NCI-H187 treated with DMSO at 0.1 percent for 48 hours (cell line): ENCODE data around the gene GPHB5.
"Not testable (repeated sequence)": the region's sequence is repeated elsewhere in the genome, so short reads cannot be mapped to it uniquely, and the experiment has no call there.

Experiments used
- DNase-seq: peaks from one replicate; lab custom pipeline; 2025; lab: John Stamatoyannopoulos, UW

The GPHB5 gene, protein sequence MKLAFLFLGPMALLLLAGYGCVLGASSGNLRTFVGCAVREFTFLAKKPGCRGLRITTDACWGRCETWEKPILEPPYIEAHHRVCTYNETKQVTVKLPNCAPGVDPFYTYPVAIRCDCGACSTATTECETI

GRCh38 chr14:63318835-63319234, at the start of gene GPHB5:
TSS of gene GPHB5 (minus strand) at chr14:63318935. CDS start at chr14:63317849, 1,086 bp downstream.
- no peak for DNase-seq

DNA sequence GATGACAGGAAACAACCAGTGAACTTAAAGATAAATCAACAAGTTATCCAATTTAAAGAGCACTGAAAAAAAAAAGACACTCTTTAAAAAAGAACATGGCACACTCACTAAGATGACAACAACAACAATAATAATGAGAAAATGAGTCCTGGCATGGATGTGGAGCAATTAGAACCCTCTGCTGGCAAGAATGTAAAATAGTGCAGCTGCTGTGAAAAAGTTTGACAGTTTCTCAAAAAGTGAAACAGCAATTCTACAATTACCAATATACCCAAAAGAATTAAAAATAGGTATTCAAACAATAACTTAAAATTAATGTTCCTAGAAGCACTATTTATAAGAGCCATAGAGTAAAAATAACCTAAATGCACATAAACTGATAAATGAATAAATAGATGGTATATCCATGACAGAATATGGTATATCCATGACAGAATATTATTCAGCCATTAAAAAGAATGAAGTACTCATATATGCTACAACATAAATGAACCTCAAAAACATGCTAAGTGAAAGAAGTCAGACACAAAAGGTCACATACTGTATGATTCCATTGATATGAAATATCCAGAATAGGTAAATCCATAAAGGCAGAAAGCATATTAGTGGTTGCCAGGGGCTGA, 49.1 kb upstream of the GPHB5 start:
- no peak for DNase-seq

- DNase-seq: no peak
Measured at GRCh38 chr14:63362389-63362819, 43.7 kb upstream of the GPHB5 start.

- no peak for DNase-seq
Measured at GRCh38 chr14:63361790-63362189, 43.1 kb upstream of the GPHB5 start.

GRCh38 chr14:63357841-63358240, 39.1 kb upstream of the GPHB5 start:
- DNase-seq: no peak

- DNase-seq: peak; percentile 64
Measured at GRCh38 chr14:63345826-63346225, 27.1 kb upstream of the GPHB5 start.

GRCh38 chr14:63344336-63344735, 25.6 kb upstream of the GPHB5 start:
- no peak for DNase-seq

GRCh38 chr14:63343878-63344277, 25.1 kb upstream of the GPHB5 start:
- DNase-seq: no peak

- DNase-seq: peak; percentile 20
Measured at GRCh38 chr14:63342371-63342770, 23.6 kb upstream of the GPHB5 start.

DNA sequence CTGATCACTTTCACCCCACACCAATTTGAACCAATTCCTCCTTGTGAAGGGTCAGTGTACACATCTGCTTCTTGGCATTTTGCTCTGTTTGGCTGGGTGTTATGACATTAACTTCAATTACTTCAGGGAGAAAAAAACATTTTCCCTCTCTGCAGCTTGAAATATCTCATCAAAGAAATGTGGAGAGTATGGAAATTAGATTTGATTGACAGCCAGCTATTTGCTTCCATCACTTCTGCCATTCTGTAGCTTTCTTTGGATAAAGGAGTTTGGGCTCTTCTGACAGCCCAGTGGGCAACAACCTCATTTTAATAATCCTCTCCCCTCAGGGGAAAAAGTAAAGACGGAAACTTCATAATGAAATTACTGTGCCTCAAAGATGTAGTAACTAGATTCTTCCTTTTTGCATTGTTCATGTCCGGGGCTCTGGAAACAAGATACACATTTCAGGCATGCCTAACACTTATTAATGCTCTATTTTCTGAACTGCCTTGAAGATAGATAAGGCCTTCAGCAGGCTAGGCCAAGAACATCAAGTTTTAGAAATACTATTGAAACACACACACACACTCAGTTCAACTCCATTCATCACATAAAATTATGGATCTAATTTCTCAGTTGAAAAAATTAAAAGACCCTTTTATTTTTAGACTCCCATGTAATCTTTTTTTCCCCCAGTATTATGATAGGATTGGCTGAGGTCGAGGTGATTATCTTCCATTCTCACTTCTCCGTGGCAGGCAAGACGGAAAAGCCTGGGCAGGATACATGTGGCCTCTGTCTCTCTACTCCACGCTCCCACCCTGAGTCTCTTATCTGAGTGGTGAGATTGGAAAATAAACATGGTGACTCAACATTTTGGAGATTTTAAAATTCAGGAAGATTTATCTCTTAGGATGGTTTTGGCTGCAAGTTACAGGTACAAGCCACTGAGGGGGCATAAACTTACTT, 10.3 kb upstream of the GPHB5 start:
- no peak for DNase-seq

GRCh38 chr14:63326840-63327239, 8.1 kb upstream of the GPHB5 start:
- DNase-seq: no peak

DNA sequence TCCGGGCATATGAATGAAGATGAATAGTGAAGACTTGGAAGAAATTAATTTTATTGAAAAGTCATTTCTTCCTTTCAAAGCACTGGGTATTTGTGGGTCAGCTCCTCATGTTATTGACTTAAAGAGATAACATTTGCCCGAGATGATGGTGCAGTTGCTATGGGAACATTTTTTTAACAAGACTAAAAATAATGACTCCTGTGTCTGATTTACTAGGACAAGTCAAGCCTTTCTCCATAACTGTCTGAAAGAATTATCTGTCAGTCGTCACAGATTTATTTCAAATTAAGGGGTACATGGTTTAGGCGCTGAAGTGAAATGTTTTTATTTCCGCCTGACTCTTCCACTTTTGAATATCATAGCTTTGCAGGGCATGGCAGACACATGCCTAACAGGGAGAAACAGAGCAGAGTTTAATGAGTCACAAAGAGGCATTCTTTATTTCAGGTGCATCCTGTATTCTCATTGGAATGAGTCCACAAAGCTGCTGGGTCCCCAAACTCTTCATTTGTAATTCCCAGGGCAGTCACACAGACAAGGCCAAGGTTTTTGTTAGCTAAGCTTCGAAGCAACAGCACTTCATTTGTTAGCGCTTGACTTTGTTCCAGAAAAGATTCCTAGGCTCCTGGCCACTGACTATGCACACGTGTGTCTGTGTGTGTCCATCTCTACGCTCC, 4.3 kb upstream of the GPHB5 start:
- DNase-seq: no peak

DNA sequence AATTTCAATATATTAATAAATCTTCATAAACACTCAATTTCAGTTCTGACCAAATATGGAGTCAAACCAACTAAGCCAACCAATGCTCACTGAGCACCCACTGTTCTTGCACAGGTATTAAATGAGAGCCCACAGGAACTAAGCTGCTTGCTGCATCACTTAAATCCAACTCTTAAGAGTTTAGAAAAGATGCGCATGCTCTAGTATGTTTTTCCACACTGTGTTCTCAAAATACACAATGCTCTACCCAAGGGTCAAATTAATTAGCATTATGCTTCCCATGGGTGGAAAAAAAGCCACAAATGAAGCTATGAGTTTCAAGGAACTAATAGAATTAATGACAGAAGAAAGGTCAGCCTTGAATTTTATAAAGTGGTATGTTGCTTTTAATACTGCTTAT, 3.7 kb upstream of the GPHB5 start:
- DNase-seq: no peak

DNA sequence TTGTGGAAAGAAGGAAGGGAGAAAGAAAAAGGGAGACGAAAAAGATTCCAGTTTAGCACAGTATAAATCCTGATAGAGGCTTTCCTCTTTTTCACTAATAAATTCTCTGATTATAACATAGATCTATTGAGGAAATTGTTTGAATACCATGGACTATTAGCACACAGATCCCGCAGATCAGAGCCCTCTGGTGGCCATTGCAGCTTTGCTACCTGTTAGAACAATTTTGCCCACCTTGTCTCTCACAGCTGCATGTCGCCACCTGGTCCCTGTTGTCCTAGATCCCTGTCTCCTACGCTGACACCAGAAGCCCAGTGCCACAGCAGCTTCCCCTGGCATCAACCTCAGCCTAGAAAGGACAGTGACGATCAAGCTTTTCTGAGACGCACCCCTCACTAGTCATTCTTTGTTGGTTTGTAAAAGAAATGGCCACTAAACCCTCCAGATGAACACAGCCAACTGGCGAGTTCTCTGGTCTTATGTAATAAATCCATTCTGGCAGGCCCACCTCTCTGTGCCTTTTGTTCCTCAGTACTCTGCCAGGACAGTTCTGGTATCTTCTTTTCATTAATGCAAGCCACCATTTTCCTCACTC, 9.9 kb downstream of the GPHB5 start:
- no peak for DNase-seq

DNA sequence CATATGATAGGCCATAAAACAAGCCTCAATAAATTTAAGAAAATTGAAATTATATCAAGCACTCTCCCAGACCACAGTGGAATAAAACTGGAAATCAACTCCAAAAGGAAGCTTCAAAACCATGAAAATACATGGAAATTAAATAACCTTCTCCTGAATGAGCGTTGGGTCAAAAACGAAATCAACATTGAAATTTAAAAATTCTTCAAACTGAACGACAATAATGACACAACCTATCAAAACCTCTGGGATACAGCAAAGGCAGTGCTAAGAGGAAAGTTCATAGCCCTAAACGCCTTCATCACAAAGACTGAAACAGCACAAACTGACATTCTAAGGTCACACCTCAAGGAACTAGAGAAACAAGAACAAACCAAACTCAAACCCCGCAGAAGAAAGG, 14.3 kb downstream of the GPHB5 start:
- not testable (repeated sequence) for DNase-seq

- DNase-seq: no peak
Measured at GRCh38 chr14:63301891-63302534, 16.7 kb downstream of the GPHB5 start.

- no peak for DNase-seq
Measured at GRCh38 chr14:63300854-63301253, 17.9 kb downstream of the GPHB5 start.

DNA sequence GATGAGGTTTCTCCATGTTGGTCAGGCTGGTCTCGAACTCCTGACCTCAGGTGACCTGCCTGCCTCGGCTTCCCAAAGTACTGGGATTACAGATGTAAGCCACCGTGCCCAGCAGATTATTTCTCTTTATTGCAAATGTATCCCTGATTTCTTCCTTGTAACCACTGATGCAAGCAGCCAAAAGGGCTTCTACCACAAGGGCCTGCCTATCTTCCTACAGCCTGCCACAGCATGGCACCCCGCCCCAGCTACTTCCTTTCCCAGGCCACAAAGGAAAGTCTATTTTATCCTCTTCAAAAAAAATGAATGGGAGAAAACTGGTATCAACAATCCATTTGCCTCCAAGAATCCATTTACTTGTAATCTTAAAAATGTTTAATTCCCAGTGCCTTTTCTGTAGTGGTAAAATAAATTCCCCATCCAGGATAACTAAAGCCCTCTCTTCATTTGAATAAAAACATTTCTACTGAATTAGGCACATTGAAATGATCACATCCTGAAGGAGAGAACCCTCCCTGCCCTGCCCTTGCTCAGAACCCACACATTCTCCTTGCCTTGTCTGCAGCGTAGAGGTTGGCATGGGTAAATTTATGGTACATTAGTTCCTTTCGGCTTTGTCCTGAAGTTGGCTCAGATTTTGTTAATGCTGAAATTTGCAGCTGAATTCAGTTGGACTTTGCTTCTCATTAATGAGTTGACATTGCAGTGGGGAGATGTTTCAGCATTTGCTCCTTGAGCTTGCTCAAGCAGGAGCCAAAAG, 19.2 kb downstream of the GPHB5 start:
- no peak for DNase-seq

GRCh38 chr14:63297372-63298063, 21.2 kb downstream of the GPHB5 start:
- no peak for DNase-seq

- no peak for DNase-seq
Measured at GRCh38 chr14:63296060-63296563, 22.6 kb downstream of the GPHB5 start.
